ENCODE data around the gene MCM3AP. TPM values are rescaled to one million over a fixed set of nuclear protein-coding genes. Genes with fewer than 3 reads are reported as not detected.
"Not testable (repeated sequence)": the region's sequence is repeated elsewhere in the genome, so short reads cannot be mapped to it uniquely, and the experiment has no call there.

The MCM3AP gene
- total RNA-seq, 2 donors from 2014 or later: 52.7 to 102 TPM

- Histone ChIP-seq H3K36me3 (replicated peaks in 1 of 2; ENCODE audit: insufficient read depth in 1 of 2, low read depth in 2 of 2) (peaks cover 0 to 22% of the 10 kb centered on the region in 2 donors), H3K4me3 (no peak overlapping the region), H3K27ac (no peak overlapping the region), H3K27me3 (no peaks in the 10 kb centered on the region), H3K4me1 (no peaks in the 10 kb centered on the region), H3K9me3 (no peaks in the 10 kb centered on the region)
- no peak for DNase-seq
- no peak for ATAC-seq
- WGBS, 2 donors: 90 to 100% methylated on average over 6 to 16 of the region's 16 CpGs
- TF ChIP-seq POLR2A (IDR thresholded peaks at IDR 0.05) (no peak), CTCF (IDR thresholded peaks at IDR 0.05) (no peak)
- intact Hi-C loops (cut with DNase I): no loop called here
Observed at GRCh38 chr21:46205766-46206162, 79.6 kb downstream of the MCM3AP start.

GRCh38 chr21:46205166-46205565 is 80.2 kb downstream of the MCM3AP start:
- ATAC-seq: no peak
- Histone ChIP-seq H3K4me3 (no peak overlapping the region), H3K9me3 (no peaks in the 10 kb centered on the region), H3K27me3 (no peaks in the 10 kb centered on the region), H3K27ac (no peak overlapping the region), H3K4me1 (no peaks in the 10 kb centered on the region), H3K36me3 (replicated peaks in 1 of 2; ENCODE audit: insufficient read depth in 1 of 2, low read depth in 2 of 2) (peaks cover 0 to 17% of the 10 kb centered on the region in 2 donors)
- no peak for TF ChIP-seq CTCF (IDR thresholded peaks at IDR 0.05)
- 86 to 87% methylated on average over 14 to 18 of the region's 18 CpGs for WGBS, 2 donors
- DNase-seq: no peak
- intact Hi-C loops (cut with DNase I): no loop called here

GRCh38 chr21:46203203-46203600 is 82.2 kb downstream of the MCM3AP start:
- intact Hi-C loops (cut with DNase I): no loop called here
- Histone ChIP-seq H3K27ac (no peak overlapping the region), H3K4me3 (no peak overlapping the region), H3K9me3 (no peaks in the 10 kb centered on the region), H3K36me3 (replicated peaks in 1 of 2; ENCODE audit: insufficient read depth in 1 of 2, low read depth in 2 of 2) (peaks cover 0 to 14% of the 10 kb centered on the region in 2 donors), H3K4me1 (no peaks in the 10 kb centered on the region), H3K27me3 (no peaks in the 10 kb centered on the region)
- DNase-seq: no peak
- no peak for TF ChIP-seq CTCF (IDR thresholded peaks at IDR 0.05)
- no peak for TF ChIP-seq POLR2A (IDR thresholded peaks at IDR 0.05)
- WGBS, 2 donors: 89 to 95% methylated on average over 8 of the region's 8 CpGs
- ATAC-seq: no peak

GRCh38 chr21:46202592-46203202 is 82.7 kb downstream of the MCM3AP start:
- no peaks in the 10 kb centered on the region for H3K27me3 ChIP-seq
- no peak overlapping the region for H3K4me3 ChIP-seq
- DNase-seq (no peak), ATAC-seq (no peak)
- no peaks in the 10 kb centered on the region for H3K4me1 ChIP-seq
- TF ChIP-seq CTCF (IDR thresholded peaks at IDR 0.05) (no peak), POLR2A (IDR thresholded peaks at IDR 0.05) (no peak)
- H3K36me3 ChIP-seq (replicated peaks in 1 of 2; ENCODE audit: insufficient read depth in 1 of 2, low read depth in 2 of 2): peaks cover 0 to 14% of the 10 kb centered on the region in 2 donors
- intact Hi-C loops (cut with DNase I): no loop called here
- no peak overlapping the region for H3K27ac ChIP-seq
- 85 to 94% methylated on average over 6 of the region's 6 CpGs for WGBS, 2 donors
- no peaks in the 10 kb centered on the region for H3K9me3 ChIP-seq

- ATAC-seq; H3K9me3 ChIP-seq; H3K27me3 ChIP-seq; H3K4me1 ChIP-seq; intact Hi-C loops (cut with DNase I); H3K27ac ChIP-seq; H3K4me3 ChIP-seq: not testable (repeated sequence)
- DNase-seq: peak in 1 of 4 donors; percentile 0
- WGBS, 2 donors: 88 to 93% methylated on average over 2 to 3 of the region's 8 CpGs
- peaks cover 0 to 15% of the 10 kb centered on the region in 2 donors for H3K36me3 ChIP-seq (replicated peaks in 1 of 2; ENCODE audit: insufficient read depth in 1 of 2, low read depth in 2 of 2)
Observed at GRCh38 chr21:46200877-46201803, 84.3 kb downstream of the MCM3AP start.

All from body of pancreas (tissue), 4 donors.